ENCODE results near the gene AARS1. TPM values are rescaled to one million over a fixed set of nuclear protein-coding genes. Genes with fewer than 3 reads are reported as not detected.

The AARS1 gene
- total and polyA plus RNA-seq, 2 of the 8 experiments (the other 6 are each of a cell fraction or from before 2014, with no cell fraction given) = 130 to 235 TPM

DNA sequence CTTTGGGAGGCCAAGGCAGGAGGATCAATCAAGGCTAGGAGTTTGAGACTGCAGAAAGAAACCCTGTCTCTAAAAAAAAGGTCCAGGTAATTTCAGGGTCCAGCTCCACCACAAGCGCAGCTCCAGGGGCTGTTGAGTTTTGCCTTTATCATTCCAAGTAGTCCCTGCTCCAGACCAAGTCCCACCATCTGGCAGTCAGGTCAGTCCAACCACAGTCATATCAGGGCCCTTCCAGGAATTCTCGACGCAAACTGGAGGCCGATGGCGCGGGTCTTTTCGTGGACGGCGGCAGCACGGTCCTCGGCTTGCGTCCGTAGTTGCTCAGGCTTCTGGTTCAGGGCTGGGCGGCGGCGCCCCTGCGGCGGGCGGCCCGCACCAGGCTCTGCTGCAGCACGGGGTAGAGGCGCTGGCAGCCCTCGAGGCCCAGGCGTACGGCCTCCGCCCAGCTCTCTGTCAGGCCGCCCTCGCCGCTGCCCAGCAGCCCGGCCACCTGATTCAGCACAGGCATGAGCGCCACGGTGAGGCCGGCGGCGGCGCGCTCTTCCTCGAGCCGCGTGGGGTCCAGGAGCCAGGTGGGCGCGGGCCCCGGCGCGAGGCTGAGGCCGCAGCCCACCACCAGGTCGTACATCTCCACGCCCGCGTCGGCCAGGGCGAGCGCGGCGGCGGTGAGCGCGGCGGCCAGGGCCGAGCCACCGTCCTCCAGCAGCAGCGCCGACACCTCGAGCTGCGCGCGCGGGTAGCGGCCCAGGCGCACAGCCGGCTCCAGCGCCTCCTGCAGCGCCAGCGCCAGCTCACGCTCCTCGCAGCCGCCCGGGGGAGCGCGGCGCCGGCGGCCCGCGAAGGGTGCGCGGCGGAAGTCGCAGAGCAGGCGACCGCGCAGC, 38.3 kb downstream of the AARS1 start (continued):
- TF ChIP-seq KDM4A (IDR thresholded peaks at IDR 0.05; ENCODE audit: low read depth, low read length, severe bottlenecking) (peak; percentile 33), NANOG (IDR thresholded peaks at IDR 0.05; ENCODE audit: insufficient read depth, low read depth, low read length, poor library complexity, severe bottlenecking) (no peak), GABPA (IDR thresholded peaks at IDR 0.05; ENCODE audit: borderline replicate concordance, insufficient read depth, low read length) (no peak; the same call in 1 of the 2 replicates), SRF (IDR thresholded peaks at IDR 0.05; ENCODE audit: low read depth, low read length) (no peak), JUN (IDR thresholded peaks at IDR 0.05; ENCODE audit: low read depth, low read length) (no peak), SP4 (IDR thresholded peaks at IDR 0.05; ENCODE audit: low read length) (no peak), RXRA (IDR thresholded peaks at IDR 0.05; ENCODE audit: insufficient read depth, low read depth, low read length) (no peak), RBBP5 (IDR thresholded peaks at IDR 0.05; ENCODE audit: borderline replicate concordance, low read depth, low read length) (no peak; the same call in 1 of the 2 replicates), SIRT6 (IDR thresholded peaks at IDR 0.05; ENCODE audit: low read length) (no peak), CHD1 (IDR thresholded peaks at IDR 0.05; ENCODE audit: low read depth, low read length) (no peak), CREB1 (IDR thresholded peaks at IDR 0.05) (no peak), FOSL1 (IDR thresholded peaks at IDR 0.05; ENCODE audit: insufficient read depth, low read depth, low read length) (no peak), POLR2A (IDR thresholded peaks at IDR 0.05; ENCODE audit: control extremely low read depth in 1 of 2, low read depth in 2 of 2, low read length in 2 of 2) (peak in 1 of 2 experiments; percentile 52; a peak in 1 of 3 replicates), HDAC2 (IDR thresholded peaks at IDR 0.05; ENCODE audit: borderline replicate concordance in 1 of 2, low read depth in 2 of 2, low read length in 2 of 2) (0 out of 4 replicates have a peak, but pooled peaks of 1 of the 2 experiments have one; percentile 19), SP2 (IDR thresholded peaks at IDR 0.05; ENCODE audit: low read length) (no peak), RNF2 (IDR thresholded peaks at IDR 0.05; ENCODE audit: borderline replicate concordance, low read depth, low read length, missing control alignments, poor library complexity, severe bottlenecking) (no peak), SUZ12 (IDR thresholded peaks at IDR 0.05; ENCODE audit: low read length) (no peak), ZNF274 (IDR thresholded peaks at IDR 0.05; ENCODE audit: borderline replicate concordance, extremely low read depth, low read length) (no peak), NRF1 (IDR thresholded peaks at IDR 0.05; ENCODE audit: low read depth, low read length) (no peak)
- TF ChIP-seq, protein P1, sequence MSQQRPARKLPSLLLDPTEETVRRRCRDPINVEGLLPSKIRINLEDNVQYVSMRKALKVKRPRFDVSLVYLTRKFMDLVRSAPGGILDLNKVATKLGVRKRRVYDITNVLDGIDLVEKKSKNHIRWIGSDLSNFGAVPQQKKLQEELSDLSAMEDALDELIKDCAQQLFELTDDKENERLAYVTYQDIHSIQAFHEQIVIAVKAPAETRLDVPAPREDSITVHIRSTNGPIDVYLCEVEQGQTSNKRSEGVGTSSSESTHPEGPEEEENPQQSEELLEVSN (IDR thresholded peaks at IDR 0.05) = peak; percentile 37; the same call in 1 of the 2 replicates
- TF ChIP-seq, protein P2, sequence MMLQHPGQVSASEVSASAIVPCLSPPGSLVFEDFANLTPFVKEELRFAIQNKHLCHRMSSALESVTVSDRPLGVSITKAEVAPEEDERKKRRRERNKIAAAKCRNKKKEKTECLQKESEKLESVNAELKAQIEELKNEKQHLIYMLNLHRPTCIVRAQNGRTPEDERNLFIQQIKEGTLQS (IDR thresholded peaks at IDR 0.05; ENCODE audit: insufficient read depth, low read depth, low read length) = no peak
- TF ChIP-seq, protein P3, sequence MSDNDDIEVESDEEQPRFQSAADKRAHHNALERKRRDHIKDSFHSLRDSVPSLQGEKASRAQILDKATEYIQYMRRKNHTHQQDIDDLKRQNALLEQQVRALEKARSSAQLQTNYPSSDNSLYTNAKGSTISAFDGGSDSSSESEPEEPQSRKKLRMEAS (IDR thresholded peaks at IDR 0.05) = peak; percentile 61

Measured in H1 (cell line).